ENCODE results near the gene THAP8. TPM values are rescaled to one million over a fixed set of nuclear protein-coding genes. Genes with fewer than 3 reads are reported as not detected.

The THAP8 gene
- total RNA-seq, 1 donor from 2014 or later, result 6.7 TPM

GRCh38 chr19:36051236-36051635 lies 2.8 kb downstream of the THAP8 start:
- Histone ChIP-seq H3K4me3 (no peak overlapping the region), H3K4me2 (no peak overlapping the region), H3F3A (ENCODE audit: low read depth) (peaks cover 14% of the 10 kb centered on the region), H3K27me3 (no peaks in the 10 kb centered on the region), H4K20me1 (ENCODE audit: low read depth) (peaks cover 23% of the 10 kb centered on the region), H3K4me1 (peaks cover 8% of the 10 kb centered on the region), H3K27ac (no peak overlapping the region), H3K9ac (no peak overlapping the region), H3K36me3 (no peaks in the 10 kb centered on the region), H3K79me2 (ENCODE audit: low read depth) (peaks cover 18% of the 10 kb centered on the region), H3K9me3 (ENCODE audit: low read depth) (no peaks in the 10 kb centered on the region), H2AFZ (replicated peaks) (no peak overlapping the region)
- H3K4me1 Mint-ChIP-seq, result peaks cover 22% of the 10 kb centered on the region
- H3K9me3 Mint-ChIP-seq, result no peaks in the 10 kb centered on the region
- H3K27ac Mint-ChIP-seq, result peak overlapping the region; percentile 13
- H3K36me3 Mint-ChIP-seq, result peaks cover 6% of the 10 kb centered on the region
- peak; percentile 67 for DNase-seq (ENCODE audit: low spot score)
- no peaks in the 10 kb centered on the region for H3K27me3 Mint-ChIP-seq (ENCODE audit: insufficient read depth, low read depth)
- TF ChIP-seq EZH2phosphoT487 (IDR thresholded peaks at IDR 0.05) (no peak), CTCF (IDR thresholded peaks at IDR 0.05) (peak; percentile 58), EZH2 (IDR thresholded peaks at IDR 0.05) (no peak)
- peak overlapping the region; percentile 1 for H3K4me3 Mint-ChIP-seq

- no peak for DNase-seq (ENCODE audit: low spot score)
- no peak overlapping the region for H3K9ac ChIP-seq
- Mint-ChIP-seq H3K27me3 (ENCODE audit: insufficient read depth, low read depth) (no peaks in the 10 kb centered on the region), H3K4me1 (peaks cover 11% of the 10 kb centered on the region), H3K4me3 (no peak overlapping the region), H3K27ac (no peak overlapping the region), H3K9me3 (no peaks in the 10 kb centered on the region), H3K36me3 (peaks cover 9% of the 10 kb centered on the region)
- no peaks in the 10 kb centered on the region for H3K9me3 ChIP-seq (ENCODE audit: low read depth)
- no peak overlapping the region for H3K4me3 ChIP-seq
- H2AFZ ChIP-seq (replicated peaks), result no peak overlapping the region
- peaks cover 6% of the 10 kb centered on the region for H3K79me2 ChIP-seq (ENCODE audit: low read depth)
- peaks cover 9% of the 10 kb centered on the region for H3F3A ChIP-seq (ENCODE audit: low read depth)
- H4K20me1 ChIP-seq (ENCODE audit: low read depth), result peaks cover 12% of the 10 kb centered on the region
- H3K27me3 ChIP-seq, result no peaks in the 10 kb centered on the region
- no peaks in the 10 kb centered on the region for H3K4me1 ChIP-seq
- H3K4me2 ChIP-seq, result no peak overlapping the region
- H3K27ac ChIP-seq, result no peak overlapping the region
- H3K36me3 ChIP-seq, result no peaks in the 10 kb centered on the region
- TF ChIP-seq EZH2phosphoT487 (IDR thresholded peaks at IDR 0.05) (no peak), CTCF (IDR thresholded peaks at IDR 0.05) (no peak), EZH2 (IDR thresholded peaks at IDR 0.05) (no peak)
Measured at GRCh38 chr19:36049080-36049698, 4.9 kb downstream of the THAP8 start.

- no peak overlapping the region for H3K4me2 ChIP-seq
- H3K4me3 Mint-ChIP-seq, result no peak overlapping the region
- peaks cover 9% of the 10 kb centered on the region for H3K36me3 Mint-ChIP-seq
- H3K9me3 Mint-ChIP-seq, result no peaks in the 10 kb centered on the region
- H3K79me2 ChIP-seq (ENCODE audit: low read depth), result peaks cover 3% of the 10 kb centered on the region
- H3K27me3 ChIP-seq, result no peaks in the 10 kb centered on the region
- H3K9me3 ChIP-seq (ENCODE audit: low read depth), result no peaks in the 10 kb centered on the region
- H4K20me1 ChIP-seq (ENCODE audit: low read depth), result peaks cover 12% of the 10 kb centered on the region
- H2AFZ ChIP-seq (replicated peaks), result no peak overlapping the region
- no peak overlapping the region for H3K27ac Mint-ChIP-seq
- TF ChIP-seq EZH2phosphoT487 (IDR thresholded peaks at IDR 0.05), result no peak
- no peaks in the 10 kb centered on the region for H3K4me1 ChIP-seq
- DNase-seq (ENCODE audit: low spot score), result no peak
- H3K9ac ChIP-seq, result no peak overlapping the region
- H3K27me3 Mint-ChIP-seq (ENCODE audit: insufficient read depth, low read depth), result no peaks in the 10 kb centered on the region
- peaks cover 6% of the 10 kb centered on the region for H3K4me1 Mint-ChIP-seq
- H3K27ac ChIP-seq, result no peak overlapping the region
- no peak overlapping the region for H3K4me3 ChIP-seq
- no peaks in the 10 kb centered on the region for H3K36me3 ChIP-seq
- no peaks in the 10 kb centered on the region for H3F3A ChIP-seq (ENCODE audit: low read depth)
Measured at GRCh38 chr19:36047835-36048234, 6.2 kb downstream of the THAP8 start.

- H3K4me3 ChIP-seq, result no peak overlapping the region
- Mint-ChIP-seq H3K4me1 (peaks cover 12% of the 10 kb centered on the region), H3K27me3 (ENCODE audit: insufficient read depth, low read depth) (no peaks in the 10 kb centered on the region), H3K36me3 (peaks cover 9% of the 10 kb centered on the region), H3K9me3 (no peaks in the 10 kb centered on the region), H3K4me3 (no peak overlapping the region), H3K27ac (no peak overlapping the region)
- H3F3A ChIP-seq (ENCODE audit: low read depth), result no peaks in the 10 kb centered on the region
- H3K27me3 ChIP-seq, result no peaks in the 10 kb centered on the region
- H3K9me3 ChIP-seq (ENCODE audit: low read depth), result no peaks in the 10 kb centered on the region
- H3K4me2 ChIP-seq, result no peak overlapping the region
- H3K4me1 ChIP-seq, result no peaks in the 10 kb centered on the region
- no peaks in the 10 kb centered on the region for H3K79me2 ChIP-seq (ENCODE audit: low read depth)
- H4K20me1 ChIP-seq (ENCODE audit: low read depth), result peaks cover 12% of the 10 kb centered on the region
- TF ChIP-seq EZH2 (IDR thresholded peaks at IDR 0.05) (no peak), EZH2phosphoT487 (IDR thresholded peaks at IDR 0.05) (no peak), CTCF (IDR thresholded peaks at IDR 0.05) (no peak)
- H3K36me3 ChIP-seq, result no peaks in the 10 kb centered on the region
- DNase-seq (ENCODE audit: low spot score), result no peak
- no peak overlapping the region for H3K27ac ChIP-seq
- H2AFZ ChIP-seq (replicated peaks), result no peak overlapping the region
- H3K9ac ChIP-seq, result no peak overlapping the region
Measured at GRCh38 chr19:36046443-36047050, 7.5 kb downstream of the THAP8 start.

Measured in neural progenitor cell (in vitro differentiated cells).